EH (cell line): ENCODE results near the gene PSMD3.

Experiments used
- DNase-seq: peaks from one replicate; pipeline ENCODE4 v3.0.0-alpha.2; 2015; ENCODE audit warnings: low read depth

Gene PSMD3

GRCh38 chr17:40022961-40023541, 42.4 kb downstream of the PSMD3 start:
- DNase-seq: no peak

- DNase-seq: peak; percentile 44
Measured at GRCh38 chr17:40023590-40024292, 43.1 kb downstream of the PSMD3 start.

- DNase-seq: peak; percentile 75
Measured at GRCh38 chr17:40024901-40025300, 44.3 kb downstream of the PSMD3 start.

GRCh38 chr17:40025559-40025958, 45.0 kb downstream of the PSMD3 start:
- DNase-seq: no peak

- peak; percentile 35 for DNase-seq
Measured at GRCh38 chr17:40025991-40026815, 45.6 kb downstream of the PSMD3 start.

GRCh38 chr17:40026816-40027613, 46.4 kb downstream of the PSMD3 start:
- DNase-seq: peak; percentile 84

- DNase-seq: no peak
Measured at GRCh38 chr17:40027614-40028012, 47.0 kb downstream of the PSMD3 start.

GRCh38 chr17:40028595-40028994, 48.0 kb downstream of the PSMD3 start:
- no peak for DNase-seq

GRCh38 chr17:40031706-40032105, 51.1 kb downstream of the PSMD3 start:
- DNase-seq: no peak

GRCh38 chr17:40032322-40033320, 52.0 kb downstream of the PSMD3 start:
- DNase-seq: no peak

- no peak for DNase-seq
Measured at GRCh38 chr17:40033339-40033738, 52.7 kb downstream of the PSMD3 start.

GRCh38 chr17:40034426-40035161, 54.0 kb downstream of the PSMD3 start:
- no peak for DNase-seq

GRCh38 chr17:40035162-40035559, 54.6 kb downstream of the PSMD3 start:
- peak; percentile 46 for DNase-seq

GRCh38 chr17:40038882-40039513, 58.4 kb downstream of the PSMD3 start:
- DNase-seq: peak; percentile 91

GRCh38 chr17:40041196-40041595, 60.6 kb downstream of the PSMD3 start:
- DNase-seq: no peak
